ENCODE data around the gene DLST.

DLST gene

GRCh38 chr14:74835645-74836250, 46.0 kb upstream of the DLST start:
- Histone ChIP-seq H3K36me3 (ENCODE audit: control insufficient read depth in 2 of 2, insufficient read depth in 1 of 2, low read length in 2 of 2) (peaks cover 6 to 43% of the 10 kb centered on the region in 2 experiments), H3K27ac (ENCODE audit: extremely low read depth, low read depth, low read length) (no peak overlapping the region), H3K4me3 (ENCODE audit: low read depth, low read length) (no peak overlapping the region), H3K9me3 (ENCODE audit: control insufficient read depth, insufficient read depth, low read depth, low read length) (no peaks in the 10 kb centered on the region), H3K4me1 (ENCODE audit: control insufficient read depth, insufficient read depth, low read length) (no peaks in the 10 kb centered on the region)
- POLR2A ChIA-PET: no interaction called here
- CTCF ChIA-PET: interaction anchor here (1.5 kb wide), 1 partner anchor 25 kb away, joined by 7 read pairs; no protein-coding TSS in a partner anchor
- TF ChIP-seq ZNF416 (tag by site-specific recombination; IDR thresholded peaks at IDR 0.05) (no peak), BCL11A (tag by site-specific recombination; IDR thresholded peaks at IDR 0.05; ENCODE audit: low read depth) (no peak), ZNF843 (tag by site-specific recombination; IDR thresholded peaks at IDR 0.05) (no peak), ZNF19 (tag by site-specific recombination; IDR thresholded peaks at IDR 0.05; ENCODE audit: low read depth) (no peak), ZNF350 (tag by site-specific recombination; IDR thresholded peaks at IDR 0.05) (no peak), ZBTB49 (tag by site-specific recombination; IDR thresholded peaks at IDR 0.05; ENCODE audit: low read depth) (no peak), WT1 (tag by site-specific recombination; IDR thresholded peaks at IDR 0.05) (no peak), HOXC10 (CRISPR knock-in tag; IDR thresholded peaks at IDR 0.05) (no peak), YY1 (tag by site-specific recombination; IDR thresholded peaks at IDR 0.05) (no peak), ZNF132 (tag by site-specific recombination; IDR thresholded peaks at IDR 0.05; ENCODE audit: borderline replicate concordance) (no peak), BCL11B (tag by site-specific recombination; IDR thresholded peaks at IDR 0.05; ENCODE audit: low read depth) (no peak), RBAK (tag by site-specific recombination; IDR thresholded peaks at IDR 0.05) (no peak), ZNF610 (tag by site-specific recombination; IDR thresholded peaks at IDR 0.05; ENCODE audit: borderline replicate concordance) (no peak), HOXD13 (CRISPR knock-in tag; IDR thresholded peaks at IDR 0.05; ENCODE audit: borderline replicate concordance) (no peak), ZNF626 (tag by site-specific recombination; IDR thresholded peaks at IDR 0.05) (no peak)

DNA sequence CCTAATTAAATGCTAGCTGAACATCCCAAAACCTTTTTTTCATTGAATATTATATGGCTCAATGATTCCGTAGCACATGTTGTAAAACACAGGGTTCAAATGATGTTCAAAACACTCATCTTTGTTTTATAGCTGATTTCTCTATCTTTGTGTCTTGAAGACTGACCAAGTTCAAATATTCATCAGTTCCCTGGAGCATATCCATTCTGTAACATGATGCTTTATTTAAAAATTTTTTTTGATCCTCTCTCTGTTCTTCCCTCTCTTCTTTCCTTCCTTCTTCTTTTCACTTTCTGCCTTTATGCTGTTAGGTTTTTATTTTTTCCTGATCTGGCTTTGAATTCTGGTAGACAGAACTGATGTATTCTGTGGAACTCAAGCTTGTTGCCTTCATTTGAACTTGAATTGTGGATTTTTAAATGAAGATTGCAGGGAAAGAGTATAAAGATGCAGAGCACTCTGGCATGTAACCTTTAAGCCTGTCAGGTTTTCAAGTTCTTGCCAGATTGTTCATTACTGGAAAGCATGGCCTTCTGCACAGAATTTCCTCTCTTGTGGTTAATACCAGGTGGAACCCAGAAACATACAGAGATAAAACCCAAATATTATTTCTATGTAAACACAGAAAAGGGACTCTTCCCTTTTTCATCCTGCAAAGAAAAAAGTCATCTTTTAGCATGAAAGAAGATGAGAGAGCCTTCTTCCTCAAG, 45.3 kb upstream of the DLST start:
- TF ChIP-seq ZNF843 (tag by site-specific recombination; IDR thresholded peaks at IDR 0.05) (no peak), ZBTB7A (tag by site-specific recombination; IDR thresholded peaks at IDR 0.05; ENCODE audit: low read depth) (no peak), ZNF513 (tag by site-specific recombination; IDR thresholded peaks at IDR 0.05) (no peak), ZNF146 (tag by site-specific recombination; IDR thresholded peaks at IDR 0.05) (no peak)
- no peaks in the 10 kb centered on the region for H3K4me1 ChIP-seq (ENCODE audit: control insufficient read depth, insufficient read depth, low read length)
- H3K4me3 ChIP-seq (ENCODE audit: low read depth, low read length): no peak overlapping the region
- ChIA-PET POLR2A (no interaction called here), CTCF (interaction anchor here (1.5 kb wide), 1 partner anchor 24 kb away, joined by 7 read pairs; no protein-coding TSS in a partner anchor)
- no peak overlapping the region for H3K27ac ChIP-seq (ENCODE audit: extremely low read depth, low read depth, low read length)
- H3K36me3 ChIP-seq (ENCODE audit: control insufficient read depth in 2 of 2, insufficient read depth in 1 of 2, low read length in 2 of 2): peaks cover 6 to 43% of the 10 kb centered on the region in 2 experiments
- H3K9me3 ChIP-seq (ENCODE audit: control insufficient read depth, insufficient read depth, low read depth, low read length): no peaks in the 10 kb centered on the region
